H1 (cell line): Measurements from ENCODE around the gene SLC3A2. TPM values are rescaled to one million over a fixed set of nuclear protein-coding genes. Genes with fewer than 3 reads are reported as not detected.

Source experiments
- BACH1 ChIP-seq: IDR thresholded peaks from 2 replicates; pipeline ENCODE4 v1.6.1; 2012; ENCODE audit warnings: low read length, improper control_type of control experiment
- EGR1 ChIP-seq: IDR thresholded peaks from 2 replicates; pipeline ENCODE4 v1.6.1; 2011; ENCODE audit warnings: low read depth, low read length, borderline replicate concordance
- KDM5A ChIP-seq: fragments of 200-600 bp; IDR thresholded peaks from 2 replicates; pipeline ENCODE4 v1.7.1; 2012; ENCODE audit warnings: mild to moderate bottlenecking, low read length, inconsistent platforms, mixed read lengths
- MAX ChIP-seq: IDR thresholded peaks from 2 replicates; pipeline ENCODE4 v1.6.1; 2012; ENCODE audit warnings: inconsistent platforms
- NRF1 ChIP-seq: IDR thresholded peaks from 2 replicates; pipeline ENCODE4 v1.6.1; 2011; ENCODE audit warnings: mild to moderate bottlenecking, low read depth, low read length, improper control_type of control experiment
- POU5F1 ChIP-seq: IDR thresholded peaks from 2 replicates; pipeline ENCODE4 v1.6.1; 2011; ENCODE audit warnings: low read depth, mild to moderate bottlenecking, low read length, moderate library complexity
- SIN3A ChIP-seq, 2 experiments: IDR thresholded peaks in 1 of 2; conservative IDR thresholded peaks in 1 of 2; 2 replicates each; pipeline ENCODE4 v1.6.1; 2011 to 2012; ENCODE audit warnings: low read length in 2 of 2, improper control_type of control experiment in 1 of 2, low read depth in 1 of 2, mild to moderate bottlenecking in 1 of 2
- SP2 ChIP-seq: IDR thresholded peaks from 2 replicates; pipeline ENCODE4 v1.6.1; 2012; ENCODE audit warnings: mild to moderate bottlenecking, low read length, inconsistent platforms
- SP4 ChIP-seq: IDR thresholded peaks from 2 replicates; pipeline ENCODE4 v1.6.1; 2012; ENCODE audit warnings: low read length, inconsistent platforms
- USF2 ChIP-seq: IDR thresholded peaks from 2 replicates; pipeline ENCODE4 v1.6.1; 2011; ENCODE audit warnings: low read length, improper control_type of control experiment
- YY1 ChIP-seq: IDR thresholded peaks from 2 replicates; pipeline ENCODE4 v1.6.1; 2011; ENCODE audit warnings: low read depth, mild to moderate bottlenecking, low read length
- polyA plus RNA-seq, 7 experiments: library from polyadenylated mRNA; depleted of rRNA in 3 of 7; stranded (reverse) in 5 of 7; unstranded in 2 of 7; fragments of >200 nt in 5 of 7; fragments of 200-250 nt in 2 of 7; gene quantifications; 1 replicate in 5 of 7; 2 replicates in 1 of 7; 4 replicates in 1 of 7; pipeline versions ENCODE4 v1.2.1 to v1.2.3, GENCODE V29; 2011 to 2013; ENCODE audit warnings: missing spikeins in 2 of 7, mixed read lengths in 2 of 7
- total RNA-seq: library from RNA; stranded (reverse); fragmentation: NEBNext Ultra II Directional; extraction: Animal tissue kit (Norgen Biotek cat#: 25700); gene quantifications from 2 replicates; pipeline ENCODE4 v1.2.1, GENCODE V29; 2021

Gene SLC3A2
- total and polyA plus RNA-seq, 2 of the 8 experiments (the other 6 are each of a cell fraction or from before 2014, with no cell fraction given) = 410 to 435 TPM

GRCh38 chr11:62923601-62924411 is 43.1 kb downstream of the SLC3A2 start (continued):
- TF ChIP-seq POU5F1 = no peak
- TF ChIP-seq YY1 = no peak
- peak; percentile 82 for TF ChIP-seq MAX
- TF ChIP-seq BACH1 = no peak
- no peak for TF ChIP-seq KDM5A
- no peak for TF ChIP-seq SP4
- peak; percentile 85; the same call in 1 of the 2 replicates for TF ChIP-seq EGR1
- TF ChIP-seq SIN3A (conservative IDR thresholded peaks at IDR 0.05 in 1 of 2, IDR thresholded peaks at IDR 0.05 in 1 of 2; ENCODE audit: low read depth in 1 of 2, low read length in 2 of 2) = no peak
- no peak for TF ChIP-seq NRF1
- peak; percentile 39; the same call in 1 of the 2 replicates for TF ChIP-seq USF2
- TF ChIP-seq SP2 = no peak
